Panc1 (cell line): ENCODE results near the gene CYP3A4.

Experiments used
- CTCF ChIP-seq: fragments of 450-650 bp; IDR thresholded peaks from 2 replicates; pipeline ENCODE4 v1.5.1; 2017; ENCODE audit warnings: mild to moderate bottlenecking
- POLR2AphosphoS5 ChIP-seq: IDR thresholded peaks from 2 replicates; pipeline ENCODE4 v1.6.1; 2012; ENCODE audit warnings: mild to moderate bottlenecking, low read depth, low read length, moderate library complexity

- no peak for TF ChIP-seq CTCF
- TF ChIP-seq POLR2AphosphoS5, result no peak
These were observed 15.5 kb downstream of the CYP3A4 start for GRCh38 chr7:99768471-99768870.
